Colon (tissue), 2 donors: Measurements from ENCODE around the gene ZYG11B.
"Not testable (repeated sequence)": the region's sequence is repeated elsewhere in the genome, so short reads cannot be mapped to it uniquely, and the experiment has no call there.

Experiments used
- FAIRE-seq: peaks from 2 replicates; lab custom pipeline; 2012; peaks lifted over from hg19 to GRCh38; lab: Jason Lieb, UNC
- donor health status: control.
- donor health status: control.

ZYG11B gene

DNA sequence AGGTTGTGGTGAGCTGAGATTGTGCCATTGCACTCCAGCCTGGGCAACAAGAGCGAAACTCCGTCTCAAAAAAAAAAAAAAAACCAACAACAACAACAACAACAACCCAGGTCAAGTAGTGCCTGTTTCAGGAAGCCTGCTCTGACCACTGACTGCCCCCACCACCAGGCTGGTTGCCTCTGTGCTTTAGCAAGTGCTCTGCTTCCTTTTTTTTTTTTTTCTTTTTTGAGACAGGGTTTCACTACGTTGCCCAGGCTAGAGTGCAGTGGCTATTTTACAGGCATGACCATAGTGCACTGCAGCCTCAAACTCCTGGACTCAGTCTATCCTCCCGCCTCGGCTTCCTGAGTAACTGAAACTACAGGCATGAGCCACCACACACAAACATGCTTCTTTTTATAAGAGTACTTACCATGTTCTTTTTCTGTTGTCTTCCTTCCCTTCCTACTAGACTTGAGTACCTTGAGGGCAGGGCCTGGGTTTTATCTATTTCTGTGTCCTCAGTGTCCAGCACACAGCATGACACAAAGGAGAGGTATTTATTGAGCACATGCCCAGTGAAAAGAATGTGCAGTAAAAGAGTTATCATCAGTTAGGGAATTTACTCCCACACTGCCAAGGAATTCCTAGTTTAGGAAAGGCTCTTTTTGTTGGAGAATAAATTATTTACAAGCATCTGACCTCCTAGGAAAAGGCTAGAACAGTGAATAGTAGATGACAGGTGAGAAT, 18.2 kb upstream of the ZYG11B start:
- no peak for FAIRE-seq

DNA sequence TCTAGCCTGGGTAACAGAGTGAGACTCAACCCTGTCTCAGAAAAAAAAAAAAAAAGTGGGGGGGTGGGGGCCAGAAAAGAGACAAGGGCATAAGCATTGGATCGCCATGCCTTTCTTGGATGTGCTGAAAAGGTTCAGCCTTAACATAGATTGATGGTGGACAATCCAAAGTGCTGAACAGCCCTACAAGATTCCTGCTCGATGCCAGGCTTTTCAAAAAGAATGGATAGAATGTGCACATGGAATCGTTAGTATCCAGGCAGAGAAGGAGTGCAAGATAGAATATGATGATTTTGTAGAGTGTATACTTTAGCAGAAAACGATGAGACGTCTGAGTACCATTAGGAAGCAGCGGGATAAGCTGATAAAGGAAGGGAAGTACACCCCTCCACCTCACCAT, 17.2 kb upstream of the ZYG11B start:
- FAIRE-seq: no peak

GRCh38 chr1:52713590-52713989, 12.7 kb upstream of the ZYG11B start:
- FAIRE-seq: no peak

DNA sequence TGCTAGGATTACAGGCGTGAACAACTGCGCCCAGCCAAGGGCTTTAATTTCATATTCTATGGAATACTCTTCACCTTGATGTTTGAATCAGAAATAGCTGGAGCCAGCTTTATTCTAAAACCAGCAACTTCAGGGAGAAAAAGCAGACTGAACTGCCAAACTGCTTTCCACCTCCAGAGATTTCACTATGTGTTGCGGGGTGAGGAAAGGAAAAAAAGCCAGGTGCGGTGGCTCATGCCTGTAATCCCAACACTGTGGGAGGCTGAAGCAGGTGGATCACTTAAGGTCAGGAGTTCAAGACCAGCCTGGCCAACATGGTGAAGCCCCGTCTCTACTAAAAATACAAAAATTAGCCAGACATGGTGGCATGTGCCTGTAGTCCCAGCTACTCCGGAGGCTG, 11.0 kb upstream of the ZYG11B start:
- FAIRE-seq: not testable (repeated sequence)

- no peak for FAIRE-seq
These were observed 3.0 kb upstream of the ZYG11B start for GRCh38 chr1:52723260-52723659.

- no peak for FAIRE-seq
These were observed 369 bp upstream of the ZYG11B start for GRCh38 chr1:52725903-52726264.

DNA sequence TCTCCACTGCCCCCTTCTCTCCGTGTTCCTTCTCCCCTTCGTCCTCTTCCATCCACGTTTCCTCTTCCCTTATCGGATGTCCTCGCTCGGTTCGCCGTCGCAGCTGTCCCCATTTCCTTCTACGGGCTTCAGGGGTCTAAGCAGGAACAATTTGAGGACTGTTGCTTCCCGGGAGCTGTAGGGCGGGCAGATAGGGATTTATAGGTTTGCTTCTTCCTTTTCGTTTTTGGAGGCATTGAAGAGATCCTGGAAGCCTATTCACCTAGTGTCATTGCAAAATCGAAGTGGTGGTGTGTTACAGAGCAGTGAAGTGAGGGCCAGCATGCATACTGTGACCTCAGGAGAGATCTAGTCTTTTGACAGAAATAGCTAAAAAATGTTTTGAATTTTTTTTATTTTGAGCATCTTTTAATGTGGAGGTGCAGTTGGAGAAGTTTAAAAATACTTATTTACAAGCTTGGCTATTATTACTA, 897 bp downstream of the ZYG11B start:
- no peak for FAIRE-seq

DNA sequence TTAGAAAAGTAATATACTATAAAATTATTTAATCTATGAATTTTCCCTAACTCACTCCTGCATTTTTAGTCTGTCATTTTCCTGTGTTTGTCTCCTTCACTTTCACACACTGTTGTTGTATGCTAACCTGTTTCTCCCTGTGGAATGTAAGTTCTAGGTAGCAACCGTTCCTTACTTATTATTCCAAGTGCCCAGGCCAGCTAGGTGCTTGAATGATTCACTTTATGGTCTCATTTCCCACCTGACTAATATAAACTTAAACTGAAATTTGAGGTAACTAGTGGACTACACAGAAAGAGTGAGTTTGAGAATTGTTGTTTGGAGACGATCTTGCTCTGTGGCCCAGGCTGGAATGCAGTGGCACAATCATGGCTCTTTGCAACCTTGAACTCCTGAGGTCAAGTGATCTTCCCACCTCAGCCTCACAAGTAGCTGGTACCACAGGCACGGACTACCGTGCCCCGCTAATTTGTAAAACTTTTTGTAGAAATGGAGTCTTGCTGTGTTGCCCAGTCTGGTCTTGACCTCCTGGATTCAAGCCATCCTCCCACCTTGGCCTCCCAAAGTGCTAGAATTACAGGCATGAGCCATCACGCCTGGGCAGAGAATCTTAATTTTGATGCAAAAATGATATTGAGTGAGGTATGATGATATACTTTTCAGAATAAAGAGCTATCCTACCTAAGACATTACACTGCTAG, 1.9 kb downstream of the ZYG11B start:
- no peak for FAIRE-seq

DNA sequence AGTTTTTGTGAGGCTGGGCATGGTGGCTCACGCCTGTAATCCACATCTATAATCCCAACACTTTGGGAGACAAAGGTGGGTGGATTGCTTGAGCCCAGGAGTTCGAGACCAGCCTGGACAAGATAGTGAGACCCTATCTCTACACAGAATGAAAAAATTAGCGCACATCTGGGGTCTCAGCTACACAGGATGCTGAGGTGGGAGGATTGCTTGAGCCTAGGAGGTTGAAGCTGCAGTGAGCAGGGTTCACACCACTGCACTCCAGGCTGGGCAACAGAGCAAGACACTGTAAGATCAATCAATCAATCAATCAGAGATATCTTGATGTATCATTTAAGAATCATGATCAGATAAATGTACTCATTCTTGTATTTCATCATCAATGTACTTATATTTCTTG, 7.1 kb downstream of the ZYG11B start:
- FAIRE-seq: no peak

DNA sequence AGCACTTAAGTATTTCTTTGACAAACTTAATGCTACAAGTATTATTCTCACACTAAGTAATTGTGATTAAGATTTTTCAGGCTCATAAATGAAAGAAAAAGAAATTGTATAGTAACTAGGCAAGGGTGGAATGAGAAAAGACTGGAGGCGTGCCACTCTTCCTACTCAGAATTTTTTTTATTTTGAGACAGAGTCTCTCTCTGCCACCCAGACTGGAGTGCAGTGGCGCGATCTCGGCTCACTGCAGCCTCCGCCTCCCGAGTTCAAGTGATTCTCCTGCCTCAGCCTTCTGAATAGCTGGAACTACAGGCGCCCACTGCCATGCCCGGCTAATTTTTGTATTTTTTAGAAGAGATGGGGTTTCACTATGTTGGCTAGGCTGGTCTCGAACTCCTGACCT, 9.1 kb downstream of the ZYG11B start:
- not testable (repeated sequence) for FAIRE-seq

- no peak for FAIRE-seq
These were observed 11.9 kb downstream of the ZYG11B start for GRCh38 chr1:52738148-52738547.

GRCh38 chr1:52738893-52739292, 12.6 kb downstream of the ZYG11B start:
- FAIRE-seq: no peak

GRCh38 chr1:52739699-52740467, 13.6 kb downstream of the ZYG11B start:
- FAIRE-seq: no peak

DNA sequence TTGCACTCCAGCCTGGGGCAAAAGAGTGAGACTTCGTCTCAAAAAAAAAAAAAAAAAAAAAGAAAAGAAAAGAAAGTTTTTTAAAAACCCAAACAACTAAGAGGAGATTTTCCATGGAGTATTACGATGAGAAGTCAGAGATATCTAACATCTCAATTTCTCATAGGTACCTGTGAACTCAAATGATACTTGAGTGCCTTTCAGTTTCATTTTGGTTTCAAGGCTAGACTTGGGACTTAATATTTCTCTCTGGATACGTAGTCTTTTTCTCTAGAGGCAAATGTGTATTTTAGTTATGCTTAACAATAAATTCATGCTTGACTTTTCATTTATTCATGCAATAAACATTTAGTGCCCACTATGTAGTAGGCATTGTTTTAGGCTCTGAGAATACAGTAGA, 15.0 kb downstream of the ZYG11B start:
- no peak for FAIRE-seq

DNA sequence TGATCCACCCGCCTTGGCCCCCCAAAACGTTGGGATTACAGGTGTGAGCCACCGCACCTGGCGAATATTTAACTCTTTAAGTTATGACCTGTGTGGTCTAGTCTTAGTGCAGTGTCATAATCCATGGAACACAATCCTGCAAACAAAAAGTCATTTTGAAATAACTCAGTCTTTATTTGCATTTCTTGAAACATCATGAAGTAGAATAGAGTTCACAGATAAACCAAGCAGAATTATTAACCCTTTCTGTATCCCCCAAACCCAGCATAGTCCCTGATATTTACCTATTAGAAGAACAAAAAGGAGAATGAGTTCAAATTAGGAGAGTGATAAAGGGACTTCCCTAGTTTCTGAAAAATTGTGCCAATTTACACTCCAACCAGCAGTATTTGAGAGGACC, 19.9 kb downstream of the ZYG11B start:
- FAIRE-seq: no peak

DNA sequence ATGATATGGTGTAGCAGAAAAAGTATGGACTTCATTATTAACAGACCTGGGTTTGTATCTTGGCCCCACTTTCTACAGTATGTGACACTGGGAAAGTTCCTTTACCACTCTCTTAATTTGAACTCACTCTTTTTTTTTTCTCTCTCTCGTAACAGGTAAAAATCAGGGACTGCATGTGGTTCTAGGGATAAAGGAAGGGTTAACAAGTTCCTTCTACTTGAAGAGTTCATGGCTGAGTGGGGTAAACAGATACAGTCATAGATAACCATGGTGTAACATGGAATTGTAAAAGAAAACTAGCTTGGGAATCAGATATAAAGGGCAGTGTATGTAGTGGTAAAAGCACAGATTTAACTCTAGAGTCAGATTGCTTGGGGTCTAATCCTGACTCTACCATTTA, 21.2 kb downstream of the ZYG11B start:
- no peak for FAIRE-seq

- FAIRE-seq: no peak
These were observed 21.9 kb downstream of the ZYG11B start for GRCh38 chr1:52748119-52748518.

- not testable (repeated sequence) for FAIRE-seq
These were observed 23.2 kb downstream of the ZYG11B start for GRCh38 chr1:52749496-52749895.

DNA sequence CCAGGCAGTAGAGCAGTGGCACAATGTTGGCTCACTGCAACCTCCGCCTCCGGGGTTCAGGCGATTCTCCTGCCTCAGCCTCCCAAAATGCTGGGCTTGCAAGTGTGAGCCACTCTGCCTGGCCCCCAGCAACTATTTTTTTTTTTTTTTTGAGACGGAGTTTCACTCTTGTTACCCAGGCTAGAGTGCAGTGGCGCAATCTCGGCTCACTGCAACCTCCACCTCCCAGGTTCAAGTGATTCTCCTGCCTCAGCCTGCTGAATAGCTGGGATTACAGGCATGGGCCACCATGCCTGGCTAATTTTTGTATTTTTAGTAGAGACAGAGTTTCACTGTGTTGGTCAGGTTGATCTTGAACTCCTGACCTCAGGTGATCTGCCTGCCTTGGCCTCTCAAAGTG, 23.9 kb downstream of the ZYG11B start:
- not testable (repeated sequence) for FAIRE-seq

- FAIRE-seq: no peak
These were observed 25.6 kb downstream of the ZYG11B start for GRCh38 chr1:52751589-52752483.

DNA sequence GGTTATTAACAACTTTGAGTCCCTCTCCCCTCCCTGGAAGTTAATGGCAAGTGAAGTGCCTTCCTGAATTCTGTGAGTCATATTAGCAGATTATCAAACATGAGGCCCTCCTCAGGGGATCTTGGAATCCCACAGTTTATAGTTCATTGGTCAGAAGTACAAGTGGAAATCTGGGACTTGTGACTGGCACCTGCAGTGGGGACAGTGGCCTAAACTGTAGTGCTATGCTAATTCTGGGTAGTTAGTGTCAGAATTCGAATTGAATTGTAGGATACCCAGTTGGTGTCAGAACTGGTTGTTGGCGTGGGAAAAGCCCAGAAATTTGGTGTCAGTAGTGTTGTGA, 26.2 kb downstream of the ZYG11B start:
- FAIRE-seq: no peak

DNA sequence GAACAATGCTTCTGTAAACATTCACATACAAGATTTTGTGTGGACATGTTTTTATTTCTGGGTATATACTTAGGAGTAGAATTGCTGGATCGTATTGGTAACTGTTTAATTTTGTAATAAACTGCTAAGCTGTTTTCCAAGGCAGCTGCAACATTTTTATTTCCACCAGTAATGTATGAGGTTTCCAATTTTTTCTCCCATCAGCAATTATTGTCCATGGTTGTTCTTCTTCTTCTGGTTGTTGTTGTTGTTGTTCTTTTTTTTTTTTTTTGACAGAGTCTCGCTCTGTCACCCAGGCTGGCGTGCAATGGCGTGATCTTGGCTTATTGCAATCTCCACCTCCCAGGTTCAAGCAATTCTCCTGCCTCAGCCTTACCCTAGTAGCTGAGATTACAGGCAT, 26.9 kb downstream of the ZYG11B start:
- no peak for FAIRE-seq
